C1 segment of cervical spinal cord (tissue), 14 donors: ENCODE data around the gene DCTN5.
A peak's percentile ranks its signal among the peaks of the same experiment; 100 is the strongest.
"Not testable (repeated sequence)": the region's sequence is repeated elsewhere in the genome, so short reads cannot be mapped to it uniquely, and the experiment has no call there.

Source experiments
- DNase-seq, 14 donors: peaks; one replicate each; lab custom pipeline; 2025; lab: John Stamatoyannopoulos, UW

Gene DCTN5

GRCh38 chr16:23640931-23641765, at the start of gene DCTN5, which contains the start of gene PALB2:
DCTN5 (plus strand) TSS chr16:23641466; CDS start chr16:23641543, 77 bp downstream.
PALB2 (minus strand) TSS chr16:23641310; CDS start chr16:23641157, 153 bp downstream.
- peak; percentile 42 to 94 (median 88) for DNase-seq

GRCh38 chr16:23594186-23594585, 47.1 kb upstream of the DCTN5 start:
- DNase-seq, result no peak

DNA sequence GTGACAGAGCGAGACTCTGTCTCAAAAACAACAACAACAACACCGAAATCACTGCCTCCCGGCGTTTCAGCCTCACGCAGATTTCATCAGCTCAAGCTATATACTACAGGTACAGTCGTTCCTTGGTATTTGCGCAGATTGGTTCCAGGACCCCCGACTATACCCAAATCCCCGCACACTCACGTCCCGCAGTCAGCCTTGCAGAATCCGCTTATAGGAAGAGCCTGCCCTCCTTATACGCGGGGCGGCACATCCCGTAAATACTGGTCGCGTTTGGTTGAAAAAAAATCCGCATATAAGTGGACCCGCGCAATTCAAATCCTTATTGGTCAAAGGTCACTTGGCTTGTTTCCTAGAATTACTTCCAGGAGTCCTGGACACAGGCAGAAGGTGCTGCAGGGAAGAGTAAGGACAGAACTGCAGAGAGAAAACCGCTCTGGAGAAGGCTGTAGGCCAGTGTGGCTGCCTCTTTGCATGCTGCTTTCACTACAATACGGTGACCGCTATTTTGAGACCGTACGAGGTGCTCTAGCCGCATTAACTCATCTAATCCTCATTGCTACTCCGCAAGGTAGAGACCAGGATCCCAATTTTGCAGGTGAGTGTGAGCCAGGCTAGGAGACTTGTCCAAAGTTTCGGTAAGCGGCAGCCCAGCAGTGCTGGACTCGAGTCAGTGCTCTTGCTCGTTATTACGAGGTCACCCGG, 45.9 kb upstream of the DCTN5 start:
- DNase-seq, result peak in 1 of 14 donors; percentile 32

GRCh38 chr16:23595951-23596720, 45.1 kb upstream of the DCTN5 start, which contains the start of gene NDUFAB1:
NDUFAB1 (minus strand) TSS chr16:23596316; CDS start chr16:23596290, 26 bp downstream.
- DNase-seq, result peak; percentile 28 to 92 (median 78)

GRCh38 chr16:23597003-23597756, 44.1 kb upstream of the DCTN5 start:
- peak in 2 of 14 donors; percentile 1 for DNase-seq

DNA sequence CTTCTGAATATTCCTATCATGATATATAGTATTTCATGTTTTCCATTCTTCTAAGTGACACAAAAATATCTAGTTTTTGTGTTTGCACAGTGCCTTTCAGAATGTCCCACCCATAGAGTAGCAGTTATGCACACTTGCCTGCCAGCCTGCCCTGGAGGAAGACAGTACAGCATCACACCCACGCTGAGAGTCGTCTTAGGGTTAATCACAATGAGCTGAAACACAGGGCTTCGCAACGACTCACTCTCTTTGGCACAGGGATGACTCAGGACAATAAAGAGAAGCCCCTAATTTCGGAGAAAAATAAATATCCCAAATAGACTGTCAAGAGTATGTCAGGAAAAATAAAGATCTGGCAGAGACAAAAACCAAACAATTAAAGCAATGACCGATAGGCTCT, 33.5 kb upstream of the DCTN5 start:
- no peak for DNase-seq

- DNase-seq, result no peak
These were observed 33.1 kb upstream of the DCTN5 start for GRCh38 chr16:23608194-23608593.

DNA sequence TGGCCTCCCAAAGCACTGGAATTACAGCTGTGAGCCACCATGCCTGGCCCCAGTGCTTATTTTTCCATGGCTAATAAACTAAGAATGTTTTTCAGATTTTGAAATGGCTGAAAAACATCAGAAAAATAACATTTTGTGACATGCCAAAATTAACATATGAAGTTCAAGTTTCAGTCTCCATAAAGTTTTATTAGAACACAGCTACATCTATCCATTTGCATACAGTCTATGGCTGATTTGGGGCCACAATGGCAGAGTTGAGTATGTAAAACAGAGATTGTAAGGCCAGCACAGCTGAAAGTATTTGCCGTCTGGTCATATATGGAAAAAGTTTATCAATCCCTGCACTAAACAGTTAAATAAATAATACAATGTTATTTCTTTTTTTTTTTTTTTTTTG, 31.3 kb upstream of the DCTN5 start:
- DNase-seq, result no peak

DNA sequence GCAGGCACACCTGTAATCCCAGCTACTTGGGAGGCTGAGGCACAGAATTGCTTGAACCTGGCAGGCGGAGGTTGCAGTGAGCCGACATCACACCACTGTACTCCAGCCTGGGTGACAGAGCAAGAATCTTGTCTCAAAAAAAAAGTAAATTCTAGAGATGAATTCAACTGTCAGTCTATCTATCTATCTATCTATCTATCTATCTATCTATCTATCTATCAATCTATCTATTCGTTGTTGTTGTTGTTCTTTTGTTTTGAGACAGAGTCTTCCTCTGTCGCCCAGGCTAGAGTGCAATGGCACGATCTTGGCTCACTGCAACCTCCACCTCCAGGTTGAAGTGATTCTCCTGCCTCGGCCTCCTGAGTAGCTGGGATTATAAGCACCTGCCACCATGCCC, 30.4 kb upstream of the DCTN5 start:
- DNase-seq, result not testable (repeated sequence)

- DNase-seq, result no peak
These were observed 29.3 kb upstream of the DCTN5 start for GRCh38 chr16:23611936-23612335.

DNA sequence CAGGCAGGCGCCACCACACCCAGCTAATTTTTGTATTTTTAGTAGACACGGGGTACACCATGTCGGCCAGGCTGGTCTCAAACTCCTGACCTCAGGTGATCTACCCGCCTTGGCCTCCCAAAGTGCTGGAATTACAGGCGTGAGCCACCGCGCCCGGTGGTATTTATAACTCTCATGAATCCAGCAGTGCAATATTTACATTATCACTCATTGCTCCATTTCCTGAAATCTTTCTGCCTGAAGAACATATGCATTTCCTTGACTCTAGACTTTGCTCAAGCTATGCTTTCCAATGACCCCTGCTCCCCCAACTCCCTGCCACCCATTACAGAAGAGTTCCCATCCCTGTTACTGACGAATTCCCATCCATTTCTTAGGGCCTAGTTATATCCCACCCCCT, 25.5 kb upstream of the DCTN5 start:
- no peak for DNase-seq

DNA sequence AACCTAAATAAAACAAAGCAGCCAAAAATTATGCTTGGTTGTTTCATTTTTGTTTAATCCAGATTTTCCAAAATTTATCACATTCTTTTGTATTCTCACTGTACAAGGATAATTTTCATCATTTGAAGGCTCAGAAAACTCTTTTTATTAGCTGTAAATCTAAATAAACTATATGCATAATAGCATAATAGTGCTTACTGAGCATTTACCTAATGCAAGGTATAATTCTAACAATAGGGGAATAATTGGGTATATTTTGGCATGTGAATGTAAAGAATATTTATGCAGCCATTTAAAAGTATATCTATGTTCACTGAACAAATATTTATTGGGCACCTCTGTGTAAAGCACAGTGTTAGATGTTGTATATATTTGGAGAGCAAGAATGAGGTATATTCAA, 17.2 kb upstream of the DCTN5 start:
- DNase-seq, result no peak

GRCh38 chr16:23629516-23629915, 11.8 kb upstream of the DCTN5 start:
- DNase-seq, result no peak

GRCh38 chr16:23631874-23632273, 9.4 kb upstream of the DCTN5 start:
- not testable (repeated sequence) for DNase-seq

DNA sequence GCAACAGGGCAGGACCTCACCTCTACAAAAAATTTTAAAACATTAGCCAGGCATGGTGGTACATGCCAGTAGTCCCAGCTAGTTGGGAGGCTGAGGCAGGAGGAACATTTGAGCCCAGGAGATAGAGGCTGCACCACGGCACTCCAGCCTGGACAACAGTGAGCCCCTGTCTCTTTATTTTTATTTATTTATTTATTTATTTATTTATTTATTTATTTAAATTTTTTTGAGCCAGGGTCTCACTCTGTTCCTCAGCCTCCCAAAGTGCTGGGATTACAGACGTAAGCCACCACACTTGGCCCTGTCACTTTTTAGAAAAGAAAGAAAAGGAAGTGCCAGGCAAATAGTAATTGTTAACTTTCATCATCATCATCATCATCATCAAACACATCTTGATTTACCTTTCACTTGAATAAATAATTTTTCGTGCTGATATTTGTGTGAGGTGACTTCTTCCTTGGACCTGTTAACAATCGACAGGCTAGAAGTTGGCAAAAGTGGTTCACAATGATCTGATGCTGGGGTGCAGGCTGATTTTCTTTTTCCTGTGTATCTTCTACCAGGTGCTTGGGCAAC, 6.7 kb upstream of the DCTN5 start:
- DNase-seq, result no peak

GRCh38 chr16:23635958-23636357, 5.3 kb upstream of the DCTN5 start:
- no peak for DNase-seq

DNA sequence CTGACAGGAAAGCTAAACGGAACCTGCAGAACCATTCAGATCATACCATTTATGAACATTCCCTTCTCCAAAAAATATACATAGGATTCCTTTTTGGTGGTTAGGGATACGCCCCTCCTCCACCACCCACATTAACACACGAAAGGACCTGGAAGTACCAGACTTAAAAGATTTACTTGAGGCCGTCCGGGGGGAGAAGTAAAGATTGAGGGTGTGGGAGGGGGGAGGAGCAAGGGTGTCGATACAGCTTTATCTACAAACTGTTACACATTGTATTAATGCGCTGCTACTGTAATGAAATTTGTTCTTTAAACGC, 693 bp upstream of the DCTN5 start:
- DNase-seq, result no peak

GRCh38 chr16:23642246-23642774, 1.0 kb downstream of the DCTN5 start:
- DNase-seq, result no peak

DNA sequence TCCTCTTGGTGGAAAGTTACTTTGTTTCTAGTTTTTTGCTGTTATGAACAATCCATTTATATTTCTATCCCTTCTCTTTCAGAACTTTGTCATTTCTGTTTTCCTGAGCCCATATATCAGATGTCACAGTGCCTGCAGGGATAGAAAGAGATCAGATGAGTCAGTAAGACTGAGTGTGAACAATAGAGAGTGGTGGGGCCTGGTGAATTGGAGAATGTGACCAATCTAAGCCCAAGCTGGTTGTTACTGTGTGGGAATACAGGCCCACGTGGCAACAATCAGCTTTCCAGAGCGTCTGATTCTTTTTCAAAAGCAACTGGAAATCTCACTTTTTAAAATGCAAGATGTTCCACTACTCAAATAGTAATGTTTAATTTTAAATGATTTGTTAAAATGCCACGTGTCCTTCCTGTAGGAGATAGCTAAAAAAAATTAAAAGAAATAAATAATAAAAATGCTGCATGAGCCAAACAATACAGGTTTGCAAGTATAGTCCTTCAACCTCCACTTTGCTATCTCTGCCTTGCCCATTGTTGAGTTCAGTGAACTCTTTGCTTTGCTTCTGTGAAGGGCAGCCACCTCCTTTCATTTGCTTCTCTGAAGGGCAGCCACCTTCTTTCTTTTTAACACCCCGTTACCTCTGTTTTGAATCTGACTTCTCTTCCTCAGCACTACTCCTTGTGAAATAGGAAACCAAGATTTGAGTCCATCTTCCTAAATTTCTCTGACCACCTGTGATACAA, 9.6 kb downstream of the DCTN5 start:
- no peak for DNase-seq

- DNase-seq, result no peak
These were observed 10.7 kb downstream of the DCTN5 start for GRCh38 chr16:23651943-23652468.
